ENCODE measurements around the gene RPL34. TPM values are rescaled to one million over a fixed set of nuclear protein-coding genes. Genes with fewer than 3 reads are reported as not detected.

RPL34 gene
- total and polyA plus RNA-seq, 2 of the 8 experiments (the other 6 are each of a cell fraction or from before 2014, with no cell fraction given): 1,430 to 2,987 TPM

- Histone ChIP-seq H3K9me3 (ENCODE audit: insufficient read depth in 2 of 2, low read depth in 1 of 2, low read length in 1 of 2) (no peaks in the 10 kb centered on the region), H4K8ac (ENCODE audit: extremely low read depth, insufficient read depth, low read length) (no peak overlapping the region), H3K23ac (ENCODE audit: insufficient read length) (no peak overlapping the region), H2AFZ (ENCODE audit: low read length) (peak overlapping the region; percentile 98; the same call in 1 of the 2 replicates), H2BK5ac (ENCODE audit: low read depth, low read length) (peak overlapping the region; percentile 54; the same call in 1 of the 2 replicates), H4K20me1 (replicated peaks in 1 of 2; ENCODE audit: control insufficient read depth in 1 of 2, insufficient read depth in 2 of 2, low read length in 2 of 2) (peaks cover 0 to 2% of the 10 kb centered on the region in 2 experiments), H3K4ac (replicated peaks; ENCODE audit: insufficient read length, low read depth, low read length) (no peak overlapping the region), H2BK20ac (ENCODE audit: low read length) (no peak overlapping the region), H2BK12ac (ENCODE audit: low read depth, low read length) (peak overlapping the region; percentile 20; the same call in 1 of the 2 replicates), H3K79me1 (ENCODE audit: low read depth, low read length) (peaks cover 2% of the 10 kb centered on the region; the same call in 1 of the 2 replicates), H2BK120ac (replicated peaks; ENCODE audit: low read depth, low read length) (no peak overlapping the region), H3K4me1 (replicated peaks in 1 of 4; ENCODE audit: control insufficient read depth in 3 of 4, insufficient read depth in 4 of 4, low read length in 3 of 4) (no peaks in the 10 kb centered on the region), H3K14ac (ENCODE audit: insufficient read length) (no peak overlapping the region), H3K36me3 (ENCODE audit: control insufficient read depth in 2 of 4, insufficient read depth in 4 of 4, low read length in 3 of 4) (peaks cover 0 to 2% (median under 1%) of the 10 kb centered on the region in 4 experiments; a peak in 2 of 8 replicates), H3K27me3 (replicated peaks in 1 of 4; ENCODE audit: control insufficient read depth in 3 of 4, extremely low read depth in 1 of 4, insufficient read depth in 3 of 4, low read length in 3 of 4) (no peaks in the 10 kb centered on the region), H3K79me2 (ENCODE audit: control insufficient read depth in 1 of 2, insufficient read depth in 2 of 2, low read length in 2 of 2) (peaks cover 6 to 49% of the 10 kb centered on the region in 2 experiments), H4K91ac (replicated peaks; ENCODE audit: insufficient read length, low read length) (no peak overlapping the region), H3K23me2 (ENCODE audit: low read depth, low read length) (no peaks in the 10 kb centered on the region), H3K18ac (ENCODE audit: extremely low read depth, low read length) (0 out of 2 replicates have a peak overlapping the region, but pooled peaks have one; percentile 4), H4K5ac (ENCODE audit: insufficient read length, low read depth, low read length) (no peak overlapping the region), H2AK5ac (ENCODE audit: low read depth, low read length) (no peak overlapping the region), H3K56ac (replicated peaks; ENCODE audit: insufficient read length, low read depth, low read length) (no peak overlapping the region), H3K9ac (replicated peaks in 1 of 4; ENCODE audit: extremely low read depth in 1 of 4, low read depth in 3 of 4, low read length in 3 of 4) (peak overlapping the region; percentile 57 to 95 (median 77)), H2BK15ac (ENCODE audit: low read length) (no peak overlapping the region), H3K4me2 (ENCODE audit: insufficient read depth in 1 of 2, low read depth in 2 of 2, low read length in 2 of 2) (peak overlapping the region; percentile 60 to 63), H3K4me3 (ENCODE audit: extremely low read depth in 1 of 4, insufficient read depth in 2 of 4, low read depth in 3 of 4, low read length in 4 of 4) (peak overlapping the region; percentile 67 to 98 (median 89)), H3K27ac (ENCODE audit: low read depth, low read length) (peak overlapping the region; percentile 80; the same call in 1 of the 2 replicates)
- DNase-seq (ENCODE audit: low read depth in 1 of 2, low spot score in 2 of 2) (no peak), FAIRE-seq (peak; percentile 19)
- ChIA-PET POLR2A (ENCODE audit: partially characterized antibody) (interaction anchor here (0.6 to 3.7 kb wide), 13 partner anchors 8 to 112 kb away, joined by 3 to 25 read pairs (median 4); partner anchors contain the start of genes ETNPPL and RPL34), CTCF (ENCODE audit: partially characterized antibody) (interaction anchor here (1.2 to 2.2 kb wide), 4 partner anchors 13 to 647 kb away, joined by 3 to 6 read pairs (median 4); no protein-coding TSS in a partner anchor)
- 9% methylated on average over 9 of the region's 9 CpGs; no CpG with 5 or more reads in 1 of the 2 experiments for WGBS, 2 experiments (ENCODE audit: extremely low coverage in 1 of 2, insufficient coverage in 1 of 2, insufficient read length in 1 of 2, insufficient replicate concordance in 2 of 2, low coverage in 1 of 2, low lambda C conversion rate in 2 of 2, missing lambda C conversion rate in 1 of 2)
- TF ChIP-seq RNF2 (IDR thresholded peaks at IDR 0.05; ENCODE audit: borderline replicate concordance, low read depth, low read length, missing control alignments, poor library complexity, severe bottlenecking) (no peak), EZH2 (IDR thresholded peaks at IDR 0.05; ENCODE audit: low read depth, low read length, severe bottlenecking) (no peak), KDM5A (IDR thresholded peaks at IDR 0.05; ENCODE audit: low read length) (no peak), HDAC2 (IDR thresholded peaks at IDR 0.05; ENCODE audit: borderline replicate concordance in 1 of 2, low read depth in 2 of 2, low read length in 2 of 2) (no peak), BRCA1 (IDR thresholded peaks at IDR 0.05; ENCODE audit: low read depth, low read length) (no peak), KDM4A (IDR thresholded peaks at IDR 0.05; ENCODE audit: low read depth, low read length, severe bottlenecking) (no peak), ATF2 (IDR thresholded peaks at IDR 0.05; ENCODE audit: low read length) (no peak)
These were observed 30.8 kb downstream of the RPL34 start for GRCh38 chr4:108651014-108651791.

All from H1 (cell line).